Spinal cord (tissue), 10 donors: Measurements from ENCODE around the gene C11orf98. TPM values are rescaled to one million over a fixed set of nuclear protein-coding genes. Genes with fewer than 3 reads are reported as not detected.
"Not testable (repeated sequence)": the region's sequence is repeated elsewhere in the genome, so short reads cannot be mapped to it uniquely, and the experiment has no call there.

ENCODE experiments used
- DNase-seq, 6 donors: peaks; one replicate each; pipeline versions ENCODE4 v3.0.0 to v3.0.0-alpha.2; 2013 to 2015; ENCODE audit warnings: low spot score in 6 of 6, low read depth in 4 of 6
- H3K27ac ChIP-seq: one replicate; pipeline ENCODE4 v1.5.1; 2013; ENCODE audit warnings: low read depth, low read length, control low read depth
- H3K27me3 ChIP-seq: one replicate; pipeline ENCODE4 v1.6.1; 2013; ENCODE audit warnings: low read length; ENCODE audit not compliant: control insufficient read depth, insufficient read depth
- H3K36me3 ChIP-seq: one replicate; pipeline ENCODE4 v1.6.1; 2013; ENCODE audit warnings: low read length; ENCODE audit not compliant: control insufficient read depth, insufficient read depth
- H3K4me1 ChIP-seq: one replicate; pipeline ENCODE4 v1.6.1; 2013; ENCODE audit warnings: low read length; ENCODE audit not compliant: control insufficient read depth, insufficient read depth
- H3K4me3 ChIP-seq: one replicate; pipeline ENCODE4 v1.5.1; 2013; ENCODE audit warnings: low read depth, low read length, control low read depth
- H3K9me3 ChIP-seq: one replicate; pipeline ENCODE4 v1.6.1; 2013; ENCODE audit warnings: low read length; ENCODE audit not compliant: control insufficient read depth, insufficient read depth
- WGBS: methylation state at CpG from one replicate; pipeline ENCODE4 v1.1.5; 2013; ENCODE audit warnings: missing lambda C conversion rate; ENCODE audit not compliant: insufficient coverage; 5-methylcytosine and 5-hydroxymethylcytosine counted together
- polyA plus RNA-seq, 2 donors: library from polyadenylated mRNA; unstranded; fragments of 120-200 nt; gene quantifications; one replicate each; pipeline ENCODE4 v1.2.1, GENCODE V29; 2013; ENCODE audit not compliant: insufficient read length in 2 of 2
- total RNA-seq, 2 donors: library from RNA; depleted of rRNA in 1 of 2; stranded (reverse); fragments of 120-200 nt in 1 of 2; fragments of >200 nt in 1 of 2; gene quantifications; one replicate each; pipeline versions ENCODE4 v1.2.3 to v1.2.4, GENCODE V29; 2013 to 2014
- donor health status: healthy.

The C11orf98 gene
- total and polyA plus RNA-seq, 4 donors = 21.4 to 66.0 (median 62.7) TPM

- Histone ChIP-seq H3K9me3 (no peaks in the 10 kb centered on the region), H3K4me1 (peaks cover 47% of the 10 kb centered on the region), H3K27me3 (no peaks in the 10 kb centered on the region), H3K36me3 (peaks cover 48% of the 10 kb centered on the region), H3K4me3 (peak overlapping the region; percentile 83), H3K27ac (peak overlapping the region; percentile 98)
- DNase-seq = no peak
- WGBS = 16% methylated on average over 5 of the region's 8 CpGs
Measured at GRCh38 chr11:62706850-62707247, 41.8 kb upstream of the C11orf98 start.

GRCh38 chr11:62705880-62706849 lies 41.2 kb upstream of the C11orf98 start:
- peaks cover 47% of the 10 kb centered on the region for H3K4me1 ChIP-seq

GRCh38 chr11:62705413-62705812 lies 40.4 kb upstream of the C11orf98 start:
- Histone ChIP-seq H3K27ac (peak overlapping the region; percentile 54), H3K9me3 (no peaks in the 10 kb centered on the region), H3K4me1 (peaks cover 44% of the 10 kb centered on the region), H3K4me3 (peak overlapping the region; percentile 83), H3K36me3 (peaks cover 45% of the 10 kb centered on the region), H3K27me3 (no peaks in the 10 kb centered on the region)
- DNase-seq = no peak
- 41% methylated on average over 6 of the region's 7 CpGs for WGBS

More at GRCh38 chr11:62705880-62706849, 41.2 kb upstream of the C11orf98 start:
- H3K27me3 ChIP-seq = no peaks in the 10 kb centered on the region
- peak overlapping the region; percentile 98 for H3K27ac ChIP-seq
- H3K9me3 ChIP-seq = no peaks in the 10 kb centered on the region
- DNase-seq = peak in 5 of 6 donors; percentile 90 to 98 (median 95)
- under 1% methylated on average over 73 of the region's 73 CpGs for WGBS
- H3K4me3 ChIP-seq = peak overlapping the region; percentile 83
- peaks cover 46% of the 10 kb centered on the region for H3K36me3 ChIP-seq

- DNase-seq, H3K9me3 ChIP-seq, H3K27me3 ChIP-seq, H3K4me3 ChIP-seq, H3K27ac ChIP-seq: not testable (repeated sequence)
- peaks cover 33% of the 10 kb centered on the region for H3K4me1 ChIP-seq
- WGBS = 88% methylated on average over 4 of the region's 4 CpGs
- H3K36me3 ChIP-seq = peaks cover 51% of the 10 kb centered on the region
Measured at GRCh38 chr11:62703921-62704320, 38.9 kb upstream of the C11orf98 start.

GRCh38 chr11:62702246-62702645 lies 37.2 kb upstream of the C11orf98 start:
- WGBS = 94% methylated on average over 3 of the region's 11 CpGs
- Histone ChIP-seq H3K27ac (no peak overlapping the region), H3K9me3 (no peaks in the 10 kb centered on the region), H3K4me3 (no peak overlapping the region), H3K27me3 (no peaks in the 10 kb centered on the region), H3K4me1 (peaks cover 18% of the 10 kb centered on the region), H3K36me3 (peaks cover 58% of the 10 kb centered on the region)
- DNase-seq = no peak

- Histone ChIP-seq H3K36me3 (peaks cover 64% of the 10 kb centered on the region), H3K27me3 (no peaks in the 10 kb centered on the region), H3K27ac (no peak overlapping the region), H3K4me3 (no peak overlapping the region), H3K9me3 (no peaks in the 10 kb centered on the region), H3K4me1 (peaks cover 7% of the 10 kb centered on the region)
- DNase-seq = peak in 4 of 6 donors; percentile 47 to 89 (median 72)
- WGBS = 52% methylated on average over 12 of the region's 14 CpGs
Measured at GRCh38 chr11:62694455-62695167, 29.6 kb upstream of the C11orf98 start.

- H3K4me3 ChIP-seq, H3K9me3 ChIP-seq, DNase-seq, H3K4me1 ChIP-seq, H3K27ac ChIP-seq, H3K27me3 ChIP-seq: not testable (repeated sequence)
- WGBS = no CpG with 5 or more reads among the region's 4 CpGs
- H3K36me3 ChIP-seq = peaks cover 68% of the 10 kb centered on the region
Measured at GRCh38 chr11:62693624-62694023, 28.6 kb upstream of the C11orf98 start.

- Histone ChIP-seq H3K4me3 (peak within 1 kb of the TSS; percentile 12), H3K4me1 (peaks cover 10% of the 10 kb centered on the region), H3K27ac (peak within 1 kb of the TSS; percentile 50), H3K9me3 (no peaks in the 10 kb centered on the region), H3K36me3 (peaks cover 57% of the 10 kb centered on the region), H3K27me3 (peaks cover 11% of the 10 kb centered on the region)
- DNase-seq = peak in 1 of 6 donors; percentile 47
- 62% methylated on average over 6 of the region's 11 CpGs for WGBS
Measured at GRCh38 chr11:62689421-62690183, 24.6 kb upstream of the C11orf98 start, which contains the start of gene LRRN4CL. LRRN4CL (minus strand) TSS chr11:62689530; CDS start chr11:62688508, 1,022 bp downstream.

GRCh38 chr11:62688491-62688890 lies 23.5 kb upstream of the C11orf98 start:
- no peak for DNase-seq
- Histone ChIP-seq H3K36me3 (peaks cover 49% of the 10 kb centered on the region), H3K27ac (peak overlapping the region; percentile 50), H3K27me3 (peaks cover 11% of the 10 kb centered on the region), H3K4me1 (peaks cover 10% of the 10 kb centered on the region), H3K4me3 (peak overlapping the region; percentile 12), H3K9me3 (no peaks in the 10 kb centered on the region)
- no CpG with 5 or more reads among the region's 1 CpG for WGBS
